EH (cell line): ENCODE data around the gene LCN12.

ENCODE experiments used
- DNase-seq: peaks from one replicate; pipeline ENCODE4 v3.0.0-alpha.2; 2015; ENCODE audit warnings: low read depth

Gene LCN12

DNA sequence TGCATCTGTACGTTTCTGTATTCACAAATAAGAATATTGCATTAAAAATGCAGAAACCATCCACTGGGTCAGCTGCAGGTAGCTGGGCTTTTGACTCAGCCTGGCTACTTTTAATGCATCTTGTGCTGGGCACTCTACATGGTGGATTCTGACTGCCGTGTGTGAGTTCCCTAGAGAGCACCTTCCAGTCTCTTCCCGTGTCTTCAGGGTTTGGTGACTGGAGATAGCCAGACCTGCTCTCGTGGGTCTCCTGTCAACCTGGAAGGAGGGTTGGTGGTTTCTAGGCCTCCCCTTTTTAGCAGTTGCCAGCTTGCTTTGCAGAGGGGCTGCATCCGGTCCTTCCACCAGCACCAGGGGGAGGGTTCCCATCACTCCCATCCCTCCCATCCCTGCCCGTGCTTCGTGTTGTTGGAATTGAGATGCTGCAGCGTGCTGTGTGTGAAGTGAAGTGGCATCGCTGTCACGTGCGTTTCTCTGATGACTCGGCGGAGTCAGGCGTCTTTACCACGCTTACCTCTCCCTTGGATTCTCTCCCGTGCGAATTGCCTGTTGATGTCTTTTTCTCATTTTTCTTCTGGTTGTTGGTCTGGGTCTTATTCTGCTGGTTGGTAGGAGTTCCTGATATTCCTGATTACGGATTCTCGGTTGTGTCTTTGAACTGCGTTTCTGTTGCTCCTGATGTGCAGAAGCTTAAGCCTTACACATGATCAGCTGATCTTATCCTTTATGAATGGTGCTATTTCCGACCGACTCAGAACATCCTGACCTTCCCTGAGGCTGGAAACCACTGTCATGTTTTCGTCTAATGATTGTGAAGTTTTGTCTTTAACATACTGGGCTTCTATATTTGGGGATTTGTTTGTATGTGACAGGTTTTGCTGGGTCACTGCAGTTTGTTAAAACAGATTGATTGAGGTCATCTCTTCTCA lies 24.5 kb upstream of the LCN12 start:
- peak; percentile 16 for DNase-seq

- no peak for DNase-seq
Measured at GRCh38 chr9:136928591-136928990, 23.5 kb upstream of the LCN12 start.

DNA sequence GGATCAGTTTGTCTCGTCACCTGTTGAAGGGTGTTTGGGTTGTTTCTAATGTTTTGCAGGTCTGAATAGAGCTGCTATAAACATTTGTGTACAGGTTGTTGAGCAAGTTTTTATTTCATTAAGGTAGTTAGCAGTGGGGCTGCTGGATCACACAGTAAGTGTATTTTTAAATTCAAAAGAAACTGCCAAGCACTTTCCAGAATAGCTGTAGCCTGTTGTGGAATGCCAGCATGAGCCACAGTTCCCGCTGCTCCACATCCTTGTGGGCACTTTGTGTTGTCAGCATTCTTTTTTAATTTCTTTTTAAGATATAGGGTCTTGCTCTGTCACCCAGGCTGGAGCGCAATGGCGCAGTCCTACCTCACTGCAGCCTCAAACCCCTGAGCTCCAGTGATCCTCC lies 22.1 kb upstream of the LCN12 start:
- no peak for DNase-seq

DNA sequence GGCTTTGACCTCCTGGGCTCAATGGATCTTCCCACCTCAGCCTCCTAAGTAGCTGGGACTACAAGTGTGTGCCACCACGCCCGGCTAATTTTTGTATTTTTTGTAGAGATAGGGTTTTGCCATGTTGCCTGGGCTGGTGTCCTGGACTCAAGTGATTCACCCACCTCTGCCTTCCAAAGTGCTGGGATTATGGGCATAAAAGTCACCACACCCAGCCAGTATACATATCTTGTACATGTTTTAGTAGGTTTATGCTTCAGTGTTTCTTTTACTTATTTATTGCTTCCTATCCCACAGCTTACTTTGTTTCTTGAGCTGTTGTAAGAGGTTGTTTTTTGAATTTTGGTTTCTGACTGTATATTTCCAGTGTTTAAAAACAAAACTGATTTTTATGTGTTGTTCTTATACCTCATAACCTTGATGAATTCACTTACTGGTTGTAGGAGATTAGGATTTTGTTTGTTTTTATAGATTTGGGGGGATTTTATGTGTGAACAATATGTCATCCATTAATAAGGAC lies 20.4 kb upstream of the LCN12 start:
- no peak for DNase-seq

- DNase-seq: no peak
Measured at GRCh38 chr9:136934277-136934676, 17.8 kb upstream of the LCN12 start.

- DNase-seq: no peak
Measured at GRCh38 chr9:136935651-136936050, 16.4 kb upstream of the LCN12 start.

GRCh38 chr9:136936645-136937170 lies 15.4 kb upstream of the LCN12 start:
- no peak for DNase-seq

- no peak for DNase-seq
Measured at GRCh38 chr9:136937186-136938001, 14.7 kb upstream of the LCN12 start.

DNA sequence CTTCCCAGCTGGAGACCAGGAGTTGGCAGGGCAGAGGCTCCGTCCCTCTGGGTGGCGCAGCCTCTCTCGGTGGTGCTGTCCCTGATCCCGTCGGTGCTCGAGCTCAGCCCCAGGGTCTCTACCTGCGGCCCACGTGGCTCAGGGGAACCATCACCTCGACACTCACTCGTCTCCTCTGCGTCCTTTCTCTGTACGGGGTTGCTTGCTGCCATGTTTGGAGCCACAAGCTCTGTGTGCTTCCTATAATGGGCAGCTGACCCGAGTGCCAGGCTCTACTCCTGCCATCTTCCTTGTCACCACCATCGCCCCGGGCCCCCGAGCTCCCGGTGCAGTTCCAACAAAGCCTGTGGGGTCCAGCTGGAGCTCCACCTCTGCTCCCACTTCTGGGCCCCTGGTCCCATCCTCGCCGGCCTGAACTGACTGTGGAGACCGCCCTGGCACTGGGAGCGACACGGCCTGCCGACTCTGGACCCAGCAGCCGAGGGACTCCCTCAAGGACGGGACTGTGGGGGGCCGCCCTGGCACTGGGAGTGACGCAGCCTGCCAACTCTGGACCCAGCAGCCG lies 12.6 kb upstream of the LCN12 start:
- DNase-seq: no peak

DNA sequence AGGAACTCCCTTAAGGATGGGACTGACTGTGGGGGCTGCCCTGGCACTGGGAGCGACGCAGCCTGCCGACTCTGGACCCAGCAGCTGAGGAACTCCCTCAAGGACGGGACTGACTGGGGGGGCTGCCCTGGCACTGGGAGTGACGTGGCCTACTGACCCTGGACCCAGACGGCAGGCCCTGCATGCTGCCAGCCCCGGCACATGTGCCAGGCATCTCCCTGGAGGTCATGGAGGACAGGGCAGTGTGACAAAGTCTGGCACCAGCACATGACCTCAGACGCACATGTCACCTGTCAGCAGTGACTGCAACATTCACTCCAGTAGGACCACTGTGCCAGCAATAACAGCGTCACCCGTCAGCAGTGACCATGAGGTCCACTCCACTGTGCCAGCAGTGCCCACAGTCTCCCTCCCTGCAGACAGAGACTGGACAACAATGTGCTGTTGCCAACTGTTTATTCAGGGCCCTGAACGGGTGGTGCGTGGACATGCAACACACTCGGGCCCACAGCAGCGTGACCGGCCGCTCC lies 12.0 kb upstream of the LCN12 start:
- no peak for DNase-seq

DNA sequence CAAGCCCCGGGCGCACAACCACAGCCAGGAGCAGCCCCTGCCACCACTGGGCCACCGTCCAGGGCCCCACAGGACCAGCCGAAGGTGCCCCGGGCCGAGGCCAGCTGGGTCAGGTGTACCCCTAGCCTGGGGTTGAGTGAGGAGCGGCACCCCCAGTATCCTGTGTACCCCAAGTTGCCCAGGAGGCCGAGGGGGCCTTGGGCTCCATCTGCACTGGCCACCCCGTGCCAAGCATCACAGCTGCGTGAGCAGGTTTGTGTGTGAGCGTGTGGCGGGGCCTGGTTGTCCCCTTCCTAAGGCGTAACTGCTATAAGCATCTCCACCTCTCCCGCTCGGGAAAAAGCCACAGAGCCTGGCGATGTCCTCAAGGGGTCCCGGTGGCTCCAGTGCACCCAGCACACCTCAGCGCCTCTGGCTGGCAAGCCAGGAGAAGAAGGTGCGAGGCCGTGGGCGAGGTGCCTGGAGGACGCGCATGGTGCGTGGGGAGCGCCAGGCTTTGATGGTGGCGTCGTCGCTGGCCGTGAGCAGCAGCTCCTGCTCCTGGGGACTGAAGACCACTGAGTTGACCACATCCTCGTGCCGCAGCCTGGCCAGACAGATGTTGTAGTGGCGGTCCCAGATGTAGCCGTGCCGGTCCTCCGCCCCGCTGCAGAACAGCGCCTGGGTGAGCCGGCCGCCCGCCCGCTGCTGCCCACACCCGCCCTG lies 11.4 kb upstream of the LCN12 start:
- no peak for DNase-seq

DNA sequence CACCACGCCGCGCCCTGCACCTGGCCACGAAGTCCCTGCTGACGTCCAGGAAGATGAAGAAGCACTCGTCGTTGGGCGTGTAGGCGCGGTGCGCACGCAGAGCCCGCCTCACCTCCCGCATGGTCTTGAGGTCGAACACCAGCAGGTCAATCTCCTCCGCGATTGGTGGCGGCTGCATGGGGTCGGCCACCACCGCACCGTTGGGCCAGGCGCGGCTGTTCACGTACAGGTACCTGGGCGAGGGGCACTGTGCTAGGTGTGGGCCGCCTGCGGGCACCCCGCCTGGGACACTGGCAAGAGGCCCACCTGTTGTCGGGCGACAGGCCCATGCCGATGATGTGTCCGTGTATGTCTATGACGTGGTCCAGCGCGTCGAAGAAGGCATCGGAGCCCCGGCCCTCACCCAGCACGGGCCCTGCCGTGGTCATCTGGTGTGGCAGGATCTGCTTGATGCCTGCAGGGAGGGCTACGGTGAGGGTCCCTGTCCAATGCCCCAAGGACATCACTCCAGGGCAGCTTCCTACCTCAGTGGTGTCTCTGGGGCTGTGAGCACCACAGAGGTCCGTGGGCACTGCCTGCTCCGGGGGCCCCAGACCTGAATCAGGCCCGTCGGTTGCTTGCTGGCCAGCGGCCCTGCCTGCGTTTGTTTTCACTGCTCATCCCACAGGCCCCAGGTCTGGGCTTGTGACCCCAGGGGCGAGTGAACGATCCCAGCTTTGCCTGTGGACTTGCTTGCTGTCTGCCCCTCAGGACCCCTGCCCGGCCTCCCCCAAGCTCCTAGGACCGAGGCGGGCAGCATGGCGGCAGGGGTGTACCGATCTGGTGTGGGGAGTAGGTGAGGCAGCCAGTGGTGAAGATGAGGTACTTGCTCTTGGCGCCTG lies 10.6 kb upstream of the LCN12 start:
- DNase-seq: no peak

DNA sequence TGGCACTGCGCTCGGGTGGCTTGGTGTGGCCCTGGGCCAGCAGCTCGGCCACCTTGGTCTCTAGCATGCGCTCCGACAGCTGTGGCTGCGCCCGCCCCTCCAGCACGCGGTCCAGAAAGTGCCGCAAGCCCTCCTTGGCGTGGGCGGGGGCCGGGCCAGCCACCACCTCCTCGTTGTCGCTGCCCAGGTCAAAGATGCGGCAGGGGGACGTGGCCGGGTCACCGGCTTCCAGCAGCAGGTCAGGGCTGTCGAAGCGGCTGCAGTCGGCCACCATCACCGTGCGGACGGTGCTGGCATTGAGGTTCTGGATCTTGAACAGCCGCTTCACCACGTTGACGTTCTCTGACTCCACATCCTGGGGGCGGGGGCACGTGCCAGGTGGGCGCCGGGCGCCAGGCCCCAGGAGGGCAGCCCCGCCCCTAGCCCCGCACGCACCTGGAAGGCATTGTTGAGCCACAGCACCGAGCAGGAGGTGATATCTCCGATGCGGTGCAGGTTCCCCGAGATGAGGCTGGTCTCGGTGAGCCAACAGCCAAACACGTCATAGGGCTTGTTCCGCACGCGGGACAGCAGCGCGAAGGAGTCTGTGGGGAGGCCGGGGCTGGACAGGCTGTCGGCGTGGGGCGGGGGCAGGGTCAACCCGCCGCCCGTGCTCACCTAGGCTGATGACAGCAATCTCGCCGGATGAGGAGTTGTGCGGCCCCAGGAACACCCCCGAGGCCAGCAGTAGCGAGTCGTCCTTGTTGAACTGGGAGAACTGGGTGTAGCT lies 9.8 kb upstream of the LCN12 start:
- no peak for DNase-seq

- DNase-seq: no peak
Measured at GRCh38 chr9:136942881-136943230, 9.2 kb upstream of the LCN12 start.

- no peak for DNase-seq
Measured at GRCh38 chr9:136943291-136944211, 8.5 kb upstream of the LCN12 start.

DNA sequence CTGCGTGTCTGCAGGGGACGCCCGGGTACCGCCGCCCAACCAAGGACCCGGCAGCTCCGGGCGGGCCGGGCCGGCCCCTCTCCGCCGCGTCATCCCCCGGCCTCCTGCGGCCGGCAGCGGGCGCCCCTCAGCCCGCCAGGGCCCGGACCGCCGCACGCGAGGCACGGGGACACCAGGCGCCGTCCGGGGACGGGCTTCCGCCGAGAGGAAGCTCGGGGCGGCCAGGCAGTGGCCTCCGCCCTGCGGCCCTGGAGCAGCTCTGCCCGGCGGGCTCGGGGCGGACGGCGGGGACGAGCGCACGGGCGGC lies 7.9 kb upstream of the LCN12 start:
- peak; percentile 69 for DNase-seq

DNA sequence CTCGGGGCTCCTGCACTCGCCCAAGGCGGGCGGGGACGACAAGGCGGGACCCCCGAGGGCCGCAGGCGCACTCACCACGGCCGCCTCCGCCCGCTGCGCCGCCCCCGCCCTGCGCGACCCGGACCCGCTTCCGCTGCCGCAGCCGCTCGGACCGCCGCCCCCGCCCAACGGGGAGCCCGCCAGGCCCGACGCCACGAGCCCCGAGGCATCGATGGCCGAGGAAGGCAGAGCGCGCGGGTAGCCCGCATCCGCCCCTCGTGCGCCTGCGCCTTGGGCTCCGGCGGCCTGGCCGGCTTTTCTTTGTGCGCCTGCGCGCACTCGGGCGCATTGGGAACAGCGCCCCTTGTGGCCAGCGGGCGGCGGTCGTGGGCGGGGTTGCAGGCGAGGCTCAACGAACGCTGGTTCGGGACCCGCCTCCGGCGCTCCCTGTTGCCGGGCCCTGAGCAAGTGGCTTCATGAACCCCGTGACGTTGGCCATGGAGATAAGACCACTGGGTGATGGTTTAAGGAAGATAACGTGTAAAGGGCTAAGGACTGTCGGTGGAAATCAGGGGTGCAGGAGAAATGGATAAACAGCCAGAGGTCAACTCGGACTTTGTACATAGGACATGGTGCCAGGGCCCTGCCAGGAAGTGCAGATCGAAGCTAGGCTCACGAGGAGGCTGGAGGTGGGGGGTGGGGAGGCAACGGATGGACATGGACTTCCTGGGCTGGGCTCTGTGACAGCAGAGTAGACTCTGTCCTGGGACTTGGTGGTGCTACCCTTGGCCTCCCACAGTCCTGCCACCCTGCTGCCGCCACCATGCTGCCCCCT lies 7.3 kb upstream of the LCN12 start, which contains the start of the genes C8G and FBXW5:
C8G (plus strand) TSS at position 725 of the 814 bp plus-strand sequence; CDS start at position 803, 78 bp downstream.
FBXW5 (minus strand) TSS at position 220 of the 814 bp plus-strand sequence. CDS start 655 bp downstream, outside the sequence.
- peak; percentile 92 for DNase-seq
